ENCODE measurements around the gene WDFY2.

DNA sequence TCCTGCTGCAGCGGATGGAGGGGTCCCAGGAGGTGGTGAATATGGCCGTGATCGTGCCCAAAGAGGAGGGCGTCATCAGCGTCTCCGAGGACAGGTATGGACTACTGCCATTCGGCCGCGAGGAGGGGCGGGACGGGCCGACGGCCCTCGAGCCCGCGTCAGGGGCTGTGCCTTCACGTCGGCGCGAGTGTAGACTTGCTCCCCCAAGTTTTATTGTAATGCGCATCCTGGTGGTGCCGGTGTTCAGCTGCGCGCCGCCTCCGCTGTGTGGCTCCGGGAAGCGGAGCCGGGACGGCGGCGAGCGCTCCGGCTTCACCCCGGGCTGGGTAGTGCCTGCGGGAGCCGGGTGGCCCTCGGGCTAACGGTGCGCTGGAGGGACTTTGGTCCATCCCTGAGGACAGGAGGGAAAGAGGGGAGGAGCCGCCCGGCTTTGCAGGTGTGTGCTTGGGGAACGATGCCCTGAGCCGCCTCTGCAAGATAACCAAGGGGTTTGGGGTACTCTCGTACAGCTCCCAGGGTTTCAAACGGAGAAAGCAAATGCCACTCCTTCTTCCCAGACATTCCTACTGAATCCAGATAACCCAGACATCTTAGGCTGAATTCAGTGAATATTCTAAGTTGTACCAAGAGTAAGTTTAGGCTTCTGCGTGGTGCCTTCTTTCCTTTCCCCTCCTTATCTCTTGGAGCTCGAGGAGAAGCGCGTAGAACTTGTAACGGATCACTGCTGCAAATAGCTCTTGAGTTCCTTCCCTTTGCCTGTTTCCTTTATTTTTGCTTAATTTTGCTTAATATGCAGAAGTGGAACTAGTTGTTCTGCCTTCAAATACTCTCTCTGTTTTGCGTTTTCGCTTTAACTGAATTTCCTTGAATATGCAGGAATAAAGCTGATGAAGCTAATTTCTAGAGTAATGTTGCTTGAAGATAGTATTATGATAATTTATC, 740 bp downstream of the WDFY2 start:
- TF ChIP-seq EP300 (IDR thresholded peaks at IDR 0.05) (no peak), CTCF (IDR thresholded peaks at IDR 0.05) (no peak)

Data from stomach (tissue), 4 donors.